ENCODE measurements around the gene PRMT2.

The PRMT2 gene

DNA sequence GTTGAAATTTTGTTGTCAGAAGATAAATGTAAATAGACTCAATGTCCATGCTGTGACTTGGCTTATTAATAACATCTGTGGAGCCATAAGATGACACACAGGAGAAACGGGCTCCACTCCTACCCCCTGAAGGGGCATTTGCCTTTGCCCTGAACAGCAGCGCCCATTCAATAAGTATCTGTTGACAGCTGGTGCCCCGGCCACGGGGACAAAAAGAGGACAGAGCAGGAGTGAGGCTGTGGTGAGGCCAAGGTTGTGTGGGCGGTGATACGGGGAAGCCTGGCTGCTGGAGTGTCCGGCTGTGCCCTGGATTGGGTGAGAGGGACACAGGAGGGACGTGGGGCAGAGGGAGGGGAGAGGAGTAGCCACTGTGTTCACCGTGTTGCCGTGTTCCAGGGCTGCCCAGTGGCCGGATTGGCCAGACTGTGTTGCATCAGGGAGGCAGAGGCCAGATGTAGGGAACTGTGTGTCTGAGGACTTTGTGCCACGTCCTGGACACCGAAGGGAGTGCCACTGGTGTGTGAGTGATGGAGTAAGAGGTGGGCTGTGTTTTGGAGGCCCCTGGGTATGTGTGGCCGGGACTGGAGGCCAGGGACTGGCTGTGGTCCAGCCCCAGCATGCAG lies 15.1 kb downstream of the PRMT2 start:
- DNase-seq (ENCODE audit: insufficient read length, low spot score) (no peak), FAIRE-seq (no peak)
- no peak for TF ChIP-seq CTCF (IDR thresholded peaks at IDR 0.05; ENCODE audit: insufficient read depth, missing control alignments)

- DNase-seq (ENCODE audit: insufficient read length, low spot score): no peak
- no peak for FAIRE-seq
- TF ChIP-seq CTCF (IDR thresholded peaks at IDR 0.05; ENCODE audit: insufficient read depth, missing control alignments): no peak
Observed at GRCh38 chr21:46651121-46651520, 15.6 kb downstream of the PRMT2 start.

DNA sequence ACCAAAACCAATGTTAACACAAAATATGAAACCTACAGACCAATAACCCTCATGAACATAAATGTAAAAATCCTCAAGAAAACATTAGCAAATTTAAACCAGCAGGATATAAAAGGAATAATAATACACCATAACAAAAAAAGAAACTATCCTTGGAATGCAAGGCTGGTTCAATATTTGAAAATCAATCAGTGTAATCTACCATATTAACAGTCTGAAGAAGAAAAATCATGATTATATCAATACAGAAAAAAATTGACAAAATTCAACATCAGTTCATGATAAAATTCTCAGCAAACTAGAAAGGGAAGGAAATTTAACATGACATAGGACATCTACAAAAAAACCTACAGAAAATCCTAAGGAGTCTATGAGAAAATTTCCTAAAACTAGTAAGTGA lies 19.8 kb downstream of the PRMT2 start:
- TF ChIP-seq CTCF (IDR thresholded peaks at IDR 0.05; ENCODE audit: insufficient read depth, missing control alignments): no peak
- FAIRE-seq: no peak
- no peak for DNase-seq (ENCODE audit: insufficient read length, low spot score)

GRCh38 chr21:46656820-46657219 lies 21.3 kb downstream of the PRMT2 start:
- FAIRE-seq: no peak
- TF ChIP-seq CTCF (IDR thresholded peaks at IDR 0.05; ENCODE audit: insufficient read depth, missing control alignments): no peak
- DNase-seq (ENCODE audit: insufficient read length, low spot score): no peak

GRCh38 chr21:46660505-46660904 lies 25.0 kb downstream of the PRMT2 start:
- TF ChIP-seq CTCF (IDR thresholded peaks at IDR 0.05; ENCODE audit: insufficient read depth, missing control alignments): no peak
- DNase-seq (ENCODE audit: insufficient read length, low spot score): no peak
- no peak for FAIRE-seq

- DNase-seq (ENCODE audit: insufficient read length, low spot score) (peak; percentile 66), FAIRE-seq (no peak)
- peak; percentile 77 for TF ChIP-seq CTCF (IDR thresholded peaks at IDR 0.05; ENCODE audit: insufficient read depth, missing control alignments)
Observed at GRCh38 chr21:46661211-46661625, 25.7 kb downstream of the PRMT2 start.

DNA sequence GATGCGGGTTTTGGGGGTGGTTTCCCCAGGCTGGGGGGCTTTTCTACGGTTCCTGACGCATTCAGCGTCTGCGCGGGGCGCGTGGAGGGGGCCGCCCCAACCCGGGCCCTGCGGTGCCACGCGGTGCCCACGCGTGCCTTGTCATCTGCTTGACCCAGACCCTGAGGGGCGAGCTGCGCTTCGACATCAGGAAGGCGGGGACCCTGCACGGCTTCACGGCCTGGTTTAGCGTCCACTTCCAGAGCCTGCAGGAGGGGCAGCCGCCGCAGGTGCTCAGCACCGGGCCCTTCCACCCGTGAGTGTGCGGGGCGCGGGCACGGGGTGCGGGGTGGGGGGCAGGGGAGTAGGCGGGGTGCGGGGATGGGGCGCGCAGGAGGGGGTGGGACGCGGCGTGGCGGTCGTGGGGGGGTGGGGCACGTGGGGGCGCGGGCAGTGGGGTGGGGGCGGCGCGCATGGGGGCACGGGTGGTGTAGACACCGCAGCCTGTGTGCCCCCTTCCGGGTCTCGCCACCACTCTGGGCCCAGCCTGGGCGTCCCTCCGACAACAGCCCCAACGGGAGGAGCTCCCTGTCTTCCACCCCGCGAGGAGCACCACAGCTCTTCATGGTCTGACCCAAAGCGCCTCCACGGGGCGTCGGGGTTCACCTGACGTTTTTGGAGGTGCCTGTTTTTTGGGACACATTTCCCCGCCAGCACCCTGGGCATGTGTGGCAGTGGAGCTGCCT lies 26.3 kb downstream of the PRMT2 start:
- TF ChIP-seq CTCF (IDR thresholded peaks at IDR 0.05; ENCODE audit: insufficient read depth, missing control alignments): no peak
- DNase-seq (ENCODE audit: insufficient read length, low spot score) (no peak), FAIRE-seq (no peak)

All from D721Med (cell line).